Fibroblast of the aortic adventitia (primary cell): ENCODE data around the gene SKOR1. TPM values are rescaled to one million over a fixed set of nuclear protein-coding genes. Genes with fewer than 3 reads are reported as not detected.

Experiments
- DNase-seq: peaks from one replicate; pipeline ENCODE4 v3.0.0-alpha.2; 2010; ENCODE audit warnings: low read depth
- H3K4me3 ChIP-seq: 2 replicates; pipeline ENCODE4 v1.5.1; 2011; ENCODE audit warnings: low read depth, mild to moderate bottlenecking, control low read depth, low read length, moderate library complexity
- CTCF ChIP-seq: IDR thresholded peaks from 2 replicates; pipeline ENCODE4 v1.5.1; 2011; ENCODE audit warnings: mild to moderate bottlenecking, low read length, control low read depth, inconsistent platforms; ENCODE audit not compliant: insufficient read depth
- total RNA-seq: library from RNA; depleted of rRNA; stranded (reverse); fragments of >200 nt; gene quantifications from 2 replicates; pipeline ENCODE4 v1.2.3, GENCODE V29; 2012; ENCODE audit warnings: low replicate concordance

Gene SKOR1
- total RNA-seq, 1 donor, result 0.09 TPM

- no peak overlapping the region for H3K4me3 ChIP-seq
- no peak for DNase-seq
- no peak for TF ChIP-seq CTCF
Measured at GRCh38 chr15:67865766-67866165, 40.5 kb downstream of the SKOR1 start.

GRCh38 chr15:67869701-67870100, 44.4 kb downstream of the SKOR1 start:
- H3K4me3 ChIP-seq, result no peak overlapping the region
- DNase-seq, result no peak
- no peak for TF ChIP-seq CTCF

GRCh38 chr15:67870868-67871408, 45.6 kb downstream of the SKOR1 start:
- no peak for TF ChIP-seq CTCF
- no peak for DNase-seq

GRCh38 chr15:67873777-67874176, 48.5 kb downstream of the SKOR1 start:
- DNase-seq, result no peak
- TF ChIP-seq CTCF, result peak; percentile 5

More at GRCh38 chr15:67870868-67871408, 45.6 kb downstream of the SKOR1 start:
- H3K4me3 ChIP-seq, result no peak overlapping the region

GRCh38 chr15:67878712-67879206, 53.5 kb downstream of the SKOR1 start:
- no peak for DNase-seq
- no peak overlapping the region for H3K4me3 ChIP-seq
- TF ChIP-seq CTCF, result no peak

More at GRCh38 chr15:67873777-67874176, 48.5 kb downstream of the SKOR1 start:
- H3K4me3 ChIP-seq, result no peak overlapping the region

- no peak for DNase-seq
- no peak overlapping the region for H3K4me3 ChIP-seq
- TF ChIP-seq CTCF, result no peak
Measured at GRCh38 chr15:67879440-67880129, 54.3 kb downstream of the SKOR1 start.
